GM12878 (cell line): Measurements from ENCODE around the gene LRRC27. TPM values are rescaled to one million over a fixed set of nuclear protein-coding genes. Genes with fewer than 3 reads are reported as not detected.

Source experiments
- ATAC-seq: fragments of 200-7000 bp; cut with Tn5 transposase; 3 replicates; pipeline ENCODE4 v1.9.1; 2020; ENCODE audit warnings: mild to moderate bottlenecking, moderate library complexity
- BruUV-seq: library from RNA; stranded (reverse); fragments of 400-500 nt; replicated peaks from 2 replicates; lab custom pipeline; 2021; lab: Mats Ljungman, UMichigan
- CTCF ChIA-PET: fragments of 300-600 bp; sonication (Branson Sonifier 250); formaldehyde crosslinking; extraction: SDS; loops from one replicate; lab custom pipeline; 2021; ENCODE audit warnings: inconsistent platforms; lab: Yijun Ruan, JAX
- POLR2A ChIA-PET: fragments of 350-600 bp; formaldehyde crosslinking; extraction: SDS; loops from one replicate; lab custom pipeline; 2021; ENCODE audit warnings: inconsistent platforms; lab: Charles Lee
- RAD21 ChIA-PET: fragments of 300-600 bp; sonication (Branson Sonifier 250); formaldehyde crosslinking; loops from one replicate; lab custom pipeline; 2023; ENCODE audit warnings: antibody characterized with exemption; ENCODE audit not compliant: unreplicated experiment; lab: Charles Lee
- SMC1A ChIA-PET: fragments of 300-600 bp; sonication (Branson Sonifier 250); formaldehyde crosslinking; loops from one replicate; lab custom pipeline; 2023; ENCODE audit not compliant: unreplicated experiment, uncharacterized antibody; lab: Charles Lee
- DNase-seq: peaks from one replicate; pipeline ENCODE4 v3.0.0-alpha.2; 2011; ENCODE audit warnings: low read depth, low spot score
- FAIRE-seq: peaks from 3 replicates; lab custom pipeline; 2011; peaks lifted over from hg19 to GRCh38; lab: Jason Lieb, UNC
- H2AFZ ChIP-seq: 2 replicates; pipeline ENCODE4 v1.6.0; 2011; ENCODE audit warnings: low read depth, low read length, control low read depth; ENCODE audit not compliant: control insufficient read depth
- H3K27ac ChIP-seq: 2 replicates; pipeline ENCODE4 v1.5.1; 2011; ENCODE audit warnings: control low read depth; ENCODE audit not compliant: control insufficient read depth, insufficient read depth
- H3K27me3 ChIP-seq, 2 experiments: replicated peaks in 1 of 2; 2 replicates each; pipeline versions ENCODE4 v1.6.0 to v1.6.1; 2011; ENCODE audit warnings: low read length in 1 of 2; ENCODE audit not compliant: control insufficient read depth in 2 of 2, insufficient read depth in 2 of 2
- H3K36me3 ChIP-seq, 2 experiments: 2 replicates each; pipeline ENCODE4 v1.5.1; 2011; ENCODE audit warnings: low read length in 1 of 2; ENCODE audit not compliant: control insufficient read depth in 2 of 2, insufficient read depth in 2 of 2
- H3K4me1 ChIP-seq: 2 replicates; pipeline ENCODE4 v1.6.1; 2011; ENCODE audit warnings: mild to moderate bottlenecking, low read length, moderate library complexity, mixed read lengths; ENCODE audit not compliant: control insufficient read depth, insufficient read depth
- H3K4me2 ChIP-seq: 2 replicates; pipeline ENCODE4 v1.6.0; 2011; ENCODE audit warnings: control low read depth; ENCODE audit not compliant: control insufficient read depth, insufficient read depth
- H3K4me3 ChIP-seq: fragments of 200-600 bp; sonication (generic); 2 replicates; pipeline ENCODE4 v1.5.1; 2016
- H3K79me2 ChIP-seq: 2 replicates; pipeline ENCODE4 v1.6.0; 2011; ENCODE audit warnings: low read length; ENCODE audit not compliant: control insufficient read depth, insufficient read depth
- H3K9ac ChIP-seq: 2 replicates; pipeline ENCODE4 v1.8.0; 2011; ENCODE audit warnings: low read length, control low read depth, mixed read lengths; ENCODE audit not compliant: control insufficient read depth, insufficient read depth
- H3K9me3 ChIP-seq: replicated peaks from 3 replicates; pipeline ENCODE4 v1.5.1; 2011; ENCODE audit warnings: mild to moderate bottlenecking, low read length; ENCODE audit not compliant: control insufficient read depth, insufficient read depth
- H4K20me1 ChIP-seq: 2 replicates; pipeline ENCODE4 v1.6.0; 2011; ENCODE audit not compliant: control insufficient read depth, insufficient read depth
- BCLAF1 ChIP-seq: fragments of 450-650 bp; IDR thresholded peaks from 2 replicates; pipeline ENCODE4 v1.6.1; 2017; ENCODE audit warnings: antibody characterized with exemption, mild to moderate bottlenecking, moderate library complexity
- CBX3 ChIP-seq: fragments of 200-600 bp; sonication (generic); IDR thresholded peaks from 2 replicates; pipeline ENCODE4 v1.6.1; 2016; ENCODE audit warnings: low read depth, borderline replicate concordance
- EP300 ChIP-seq, 2 experiments: fragments of 150-350 bp in 1 of 2; IDR thresholded peaks; 2 replicates each; pipeline ENCODE4 v1.6.1; 2011 to 2012; ENCODE audit warnings: low read depth in 2 of 2, low read length in 2 of 2, borderline replicate concordance in 1 of 2, improper control_type of control experiment in 1 of 2, inconsistent platforms in 1 of 2; ENCODE audit not compliant: control insufficient read depth in 1 of 2
- HDAC6 ChIP-seq: fragments of 200-600 bp; sonication (generic); IDR thresholded peaks from one replicate; pipeline ENCODE4 v1.8.0; 2017; ENCODE audit warnings: antibody characterized with exemption; ENCODE audit not compliant: unreplicated experiment
- HSF1 ChIP-seq: fragments of 150-350 bp; IDR thresholded peaks from 2 replicates; pipeline ENCODE4 v1.6.1; 2014; ENCODE audit warnings: mild to moderate bottlenecking, low read depth, low read length
- MYC ChIP-seq: IDR thresholded peaks from 2 replicates; pipeline ENCODE4 v1.6.1; 2011; ENCODE audit warnings: mild to moderate bottlenecking, low read length, moderate library complexity, inconsistent platforms; ENCODE audit not compliant: insufficient read depth, insufficient replicate concordance, insufficient read length, severe bottlenecking
- NFXL1 ChIP-seq: fragments of 450-650 bp; IDR thresholded peaks from 2 replicates; pipeline ENCODE4 v1.6.1; 2017; ENCODE audit warnings: antibody characterized with exemption, mild to moderate bottlenecking, borderline replicate concordance
- PAX8 ChIP-seq: fragments of 450-650 bp; IDR thresholded peaks from 2 replicates; pipeline ENCODE4 v1.6.1; 2017; ENCODE audit warnings: mild to moderate bottlenecking, moderate library complexity
- SIN3A ChIP-seq: IDR thresholded peaks from 2 replicates; pipeline ENCODE4 v1.6.1; 2012; ENCODE audit warnings: low read depth, low read length, improper control_type of control experiment
- USF2 ChIP-seq: IDR thresholded peaks from 2 replicates; pipeline ENCODE4 v1.6.1; 2011; ENCODE audit warnings: low read depth, low read length, improper control_type of control experiment, borderline replicate concordance
- YBX1 ChIP-seq: fragments of 450-650 bp; IDR thresholded peaks from 2 replicates; pipeline ENCODE4 v1.6.1; 2016; ENCODE audit warnings: antibody characterized with exemption
- ZBTB4 ChIP-seq: fragments of 450-650 bp; formaldehyde crosslinking; IDR thresholded peaks from 2 replicates; pipeline ENCODE4 v1.4.0; 2022; ENCODE audit warnings: mild to moderate bottlenecking, moderate library complexity
- WGBS: methylation state at CpG from one replicate; pipeline ENCODE4 v1.1.6; 2016; ENCODE audit warnings: low lambda C conversion rate; ENCODE audit not compliant: insufficient replicate concordance, insufficient coverage; ENCODE audit errors: missing lambda C conversion rate; 5-methylcytosine and 5-hydroxymethylcytosine counted together
- in situ Hi-C: fragments of 300-500 bp; cut with MboI; formaldehyde crosslinking; loops from 9 replicates; pipeline ENCODE4 v1.14.3; 2018; ENCODE audit warnings: mixed read lengths
- intact Hi-C: fragments of 100-400 bp; cut with micrococcal nuclease; formaldehyde crosslinking; loops from one replicate; pipeline ENCODE4 v1.14.2; 2022; ENCODE audit not compliant: unreplicated experiment
- polyA plus RNA-seq, 11 experiments: library from polyadenylated mRNA; depleted of rRNA in 4 of 11; unstranded in 6 of 11; stranded (reverse) in 5 of 11; fragments of >200 nt; fragmentation: Nextera tagmentation in 4 of 11; fragmentation: Illumina TruSeq in 1 of 11; extraction: Ambion mirVana in 4 of 11; extraction: Trizol in 1 of 11; gene quantifications; 1 replicate in 1 of 11; 2 replicates in 10 of 11; pipeline versions ENCODE4 v1.2.1 to v1.2.3, GENCODE V29; 2011 to 2016; ENCODE audit warnings: inconsistent platforms in 2 of 11, missing spikeins in 2 of 11, low read depth in 1 of 11
- total RNA-seq, 4 experiments: library from RNA; depleted of rRNA in 3 of 4; stranded (reverse); fragments of >200 nt in 3 of 4; fragmentation: Illumina TruSeq in 1 of 4; extraction: Trizol in 1 of 4; gene quantifications; 2 replicates each; pipeline versions ENCODE4 v1.2.1 to v1.2.3, GENCODE V29; 2013 to 2021

Gene LRRC27
- total and polyA plus RNA-seq, 10 of the 15 experiments (the other 5 are each of a cell fraction or from before 2014, with no cell fraction given) = 0.48 to 6.9 (median 4.7) TPM

- intact Hi-C loops (no loop called here), in situ Hi-C loops (no loop called here)
- Histone ChIP-seq H3K79me2 (no peaks in the 10 kb centered on the region), H4K20me1 (no peaks in the 10 kb centered on the region), H3K9me3 (no peaks in the 10 kb centered on the region; the same call in 2 of the 3 replicates), H3K27ac (no peak overlapping the region), H3K4me3 (no peak overlapping the region), H3K36me3 (no peaks in the 10 kb centered on the region), H2AFZ (no peak overlapping the region), H3K4me1 (no peaks in the 10 kb centered on the region), H3K27me3 (no peaks in the 10 kb centered on the region), H3K4me2 (no peak overlapping the region), H3K9ac (no peak overlapping the region)
- TF ChIP-seq MYC (no peak), BCLAF1 (no peak), YBX1 (no peak), SIN3A (no peak), USF2 (no peak), HSF1 (no peak), PAX8 (no peak), EP300 (IDR thresholded peaks at IDR 0.05; ENCODE audit: borderline replicate concordance in 1 of 2, control insufficient read depth in 1 of 2, low read depth in 2 of 2, low read length in 2 of 2) (no peak), ZBTB4 (CRISPR knock-in tag) (no peak), CBX3 (no peak), HDAC6 (no peak), NFXL1 (no peak)
- SMC1A ChIA-PET = no interaction called here
- POLR2A ChIA-PET = no interaction called here
- BruUV-seq = no TSS peak
- CTCF ChIA-PET = no interaction called here
- ATAC-seq (no peak), DNase-seq (no peak), FAIRE-seq (no peak)
- 65% methylated on average over 13 of the region's 15 CpGs for WGBS
- RAD21 ChIA-PET = no interaction called here
Measured at GRCh38 chr10:132363376-132363775, 31.4 kb downstream of the LRRC27 start.
